Skeletal muscle satellite cell (primary cell): ENCODE data around the gene TUBB2B.

Experiments used
- H3K27me3 ChIP-seq: 2 replicates; pipeline ENCODE4 v1.7.0; 2013; ENCODE audit warnings: low read length; ENCODE audit not compliant: control insufficient read depth, insufficient read depth
- H3K36me3 ChIP-seq: 2 replicates; pipeline ENCODE4 v1.7.0; 2013; ENCODE audit warnings: mild to moderate bottlenecking, control low read depth, low read length; ENCODE audit not compliant: insufficient read depth
- H3K4me1 ChIP-seq: 2 replicates; pipeline ENCODE4 v1.7.0; 2013; ENCODE audit warnings: low read length; ENCODE audit not compliant: control insufficient read depth, insufficient read depth
- H3K4me2 ChIP-seq: 2 replicates; pipeline ENCODE4 v1.7.0; 2013; ENCODE audit warnings: mild to moderate bottlenecking, low read length
- H3K4me3 ChIP-seq: 2 replicates; pipeline ENCODE4 v1.7.0; 2013; ENCODE audit warnings: low read length
- H3K9ac ChIP-seq: 2 replicates; pipeline ENCODE4 v1.7.0; 2013; ENCODE audit warnings: mild to moderate bottlenecking, low read depth, low read length, moderate library complexity
- H3K9me3 ChIP-seq: replicated peaks from 2 replicates; pipeline ENCODE4 v1.7.0; 2013; ENCODE audit warnings: mild to moderate bottlenecking, control low read depth, low read length

TUBB2B gene

GRCh38 chr6:3231247-3232016 lies 4.0 kb upstream of the TUBB2B start:
- H3K4me3 ChIP-seq: peak overlapping the region; percentile 67
- peaks cover 89% of the 10 kb centered on the region for H3K27me3 ChIP-seq
- peak overlapping the region; percentile 62 for H3K9ac ChIP-seq

GRCh38 chr6:3230900-3231246 lies 3.4 kb upstream of the TUBB2B start:
- H3K9me3 ChIP-seq: no peaks in the 10 kb centered on the region
- peaks cover 89% of the 10 kb centered on the region for H3K27me3 ChIP-seq
- peak overlapping the region; percentile 67 for H3K4me3 ChIP-seq
- peak overlapping the region; percentile 83 for H3K4me2 ChIP-seq
- peaks cover 40% of the 10 kb centered on the region for H3K4me1 ChIP-seq
- H3K9ac ChIP-seq: peak overlapping the region; percentile 62
- H3K36me3 ChIP-seq: no peaks in the 10 kb centered on the region

More at GRCh38 chr6:3231247-3232016, 4.0 kb upstream of the TUBB2B start:
- peak overlapping the region; percentile 83 for H3K4me2 ChIP-seq
- no peaks in the 10 kb centered on the region for H3K9me3 ChIP-seq
- no peaks in the 10 kb centered on the region for H3K36me3 ChIP-seq
- H3K4me1 ChIP-seq: peaks cover 39% of the 10 kb centered on the region

- peaks cover 40% of the 10 kb centered on the region for H3K4me1 ChIP-seq
- H3K4me2 ChIP-seq: peak overlapping the region; percentile 83
- H3K4me3 ChIP-seq: no peak overlapping the region
- no peaks in the 10 kb centered on the region for H3K36me3 ChIP-seq
- H3K9ac ChIP-seq: no peak overlapping the region
- H3K27me3 ChIP-seq: peaks cover 87% of the 10 kb centered on the region
- no peaks in the 10 kb centered on the region for H3K9me3 ChIP-seq
Observed at GRCh38 chr6:3230256-3230882, 2.9 kb upstream of the TUBB2B start.

- Histone ChIP-seq H3K27me3 (peaks cover 87% of the 10 kb centered on the region), H3K9me3 (no peaks in the 10 kb centered on the region), H3K9ac (no peak overlapping the region), H3K4me3 (no peak overlapping the region), H3K36me3 (no peaks in the 10 kb centered on the region), H3K4me1 (peaks cover 40% of the 10 kb centered on the region), H3K4me2 (no peak overlapping the region)
Observed at GRCh38 chr6:3229566-3230178, 2.2 kb upstream of the TUBB2B start.

GRCh38 chr6:3228771-3229565 lies 1.5 kb upstream of the TUBB2B start:
- no peaks in the 10 kb centered on the region for H3K9me3 ChIP-seq
- no peak overlapping the region for H3K4me3 ChIP-seq
- H3K27me3 ChIP-seq: peaks cover 88% of the 10 kb centered on the region
- H3K36me3 ChIP-seq: no peaks in the 10 kb centered on the region
- H3K4me1 ChIP-seq: peaks cover 40% of the 10 kb centered on the region
- no peak overlapping the region for H3K9ac ChIP-seq
- peak overlapping the region; percentile 67 for H3K4me2 ChIP-seq

GRCh38 chr6:3228046-3228671 lies 706 bp upstream of the TUBB2B start:
- Histone ChIP-seq H3K4me2 (peak overlapping the region; percentile 20), H3K9me3 (no peaks in the 10 kb centered on the region), H3K9ac (no peak overlapping the region), H3K36me3 (no peaks in the 10 kb centered on the region), H3K4me3 (no peak overlapping the region), H3K4me1 (peaks cover 40% of the 10 kb centered on the region), H3K27me3 (peaks cover 90% of the 10 kb centered on the region)

- no peaks in the 10 kb centered on the region for H3K9me3 ChIP-seq
- peak overlapping the region; percentile 82 for H3K4me2 ChIP-seq
- H3K9ac ChIP-seq: no peak overlapping the region
- H3K36me3 ChIP-seq: no peaks in the 10 kb centered on the region
- H3K27me3 ChIP-seq: peaks cover 84% of the 10 kb centered on the region
- peak overlapping the region; percentile 63 for H3K4me3 ChIP-seq
- H3K4me1 ChIP-seq: peaks cover 36% of the 10 kb centered on the region
Observed at GRCh38 chr6:3226481-3227362, 731 bp downstream of the TUBB2B start.

- Histone ChIP-seq H3K4me2 (no peak overlapping the region), H3K9ac (no peak overlapping the region), H3K9me3 (no peaks in the 10 kb centered on the region), H3K36me3 (no peaks in the 10 kb centered on the region), H3K27me3 (peaks cover 84% of the 10 kb centered on the region), H3K4me1 (peaks cover 31% of the 10 kb centered on the region), H3K4me3 (no peak overlapping the region)
Observed at GRCh38 chr6:3226042-3226441, 1.4 kb downstream of the TUBB2B start.

- no peak overlapping the region for H3K4me2 ChIP-seq
- H3K4me1 ChIP-seq: peaks cover 12% of the 10 kb centered on the region
- no peak overlapping the region for H3K4me3 ChIP-seq
- no peaks in the 10 kb centered on the region for H3K9me3 ChIP-seq
- H3K9ac ChIP-seq: no peak overlapping the region
- peaks cover 84% of the 10 kb centered on the region for H3K27me3 ChIP-seq
- H3K36me3 ChIP-seq: no peaks in the 10 kb centered on the region
Observed at GRCh38 chr6:3222506-3223038, 4.9 kb downstream of the TUBB2B start.

- Histone ChIP-seq H3K9me3 (no peaks in the 10 kb centered on the region), H3K9ac (no peak overlapping the region), H3K4me3 (no peak overlapping the region), H3K36me3 (no peaks in the 10 kb centered on the region), H3K27me3 (peaks cover 82% of the 10 kb centered on the region), H3K4me1 (peaks cover 2% of the 10 kb centered on the region), H3K4me2 (no peak overlapping the region)
Observed at GRCh38 chr6:3221578-3221977, 5.9 kb downstream of the TUBB2B start.
